HG02884 (cell line): ENCODE measurements around the gene SERPINA1.

Experiments used
- ATAC-seq: cut with Tn5 transposase; IDR thresholded peaks from one replicate; pipeline ENCODE4 v1.9.1; 2021; ENCODE audit warnings: mild to moderate bottlenecking, moderate library complexity; ENCODE audit not compliant: unreplicated experiment

The SERPINA1 gene

DNA sequence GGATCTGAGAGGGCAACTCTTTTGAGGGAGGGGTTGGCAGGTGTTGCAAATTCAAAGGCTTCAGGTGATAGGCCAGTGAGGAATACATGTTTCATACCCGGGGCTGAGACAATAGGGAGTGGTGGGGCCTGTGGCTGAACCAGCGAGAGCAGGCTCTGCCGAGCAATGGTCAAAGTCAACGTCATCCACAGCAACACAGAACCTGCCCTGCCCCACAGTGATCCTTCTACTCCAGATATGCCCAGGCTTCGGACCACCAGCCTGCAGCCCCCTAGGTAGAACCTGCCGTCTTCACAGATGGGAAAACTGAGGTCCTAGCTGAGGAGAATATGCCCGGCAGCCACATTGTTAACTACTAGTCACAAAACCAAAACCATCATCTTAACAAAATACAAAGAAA is 4.1 kb downstream of the SERPINA1 start:
- ATAC-seq: no peak

DNA sequence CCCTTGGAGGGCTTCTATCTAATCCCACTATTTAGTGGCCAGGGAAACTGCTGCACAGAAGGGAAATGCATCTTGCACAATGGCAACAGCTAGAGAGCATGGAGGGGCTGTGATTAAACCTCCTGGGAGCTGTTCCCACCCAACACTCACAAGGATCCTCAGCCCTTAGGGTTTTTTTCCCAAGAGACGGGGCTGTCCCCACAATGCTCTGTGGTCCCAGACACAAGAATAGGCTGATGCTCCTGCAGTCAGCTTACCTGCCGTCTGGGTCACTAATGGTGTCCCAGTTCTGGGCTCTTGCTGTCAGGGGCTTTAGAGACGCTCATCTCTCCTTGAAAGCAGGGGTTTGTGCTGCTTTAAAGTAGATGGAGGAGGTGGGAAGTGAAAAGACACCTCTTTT is 4.6 kb downstream of the SERPINA1 start:
- no peak for ATAC-seq

DNA sequence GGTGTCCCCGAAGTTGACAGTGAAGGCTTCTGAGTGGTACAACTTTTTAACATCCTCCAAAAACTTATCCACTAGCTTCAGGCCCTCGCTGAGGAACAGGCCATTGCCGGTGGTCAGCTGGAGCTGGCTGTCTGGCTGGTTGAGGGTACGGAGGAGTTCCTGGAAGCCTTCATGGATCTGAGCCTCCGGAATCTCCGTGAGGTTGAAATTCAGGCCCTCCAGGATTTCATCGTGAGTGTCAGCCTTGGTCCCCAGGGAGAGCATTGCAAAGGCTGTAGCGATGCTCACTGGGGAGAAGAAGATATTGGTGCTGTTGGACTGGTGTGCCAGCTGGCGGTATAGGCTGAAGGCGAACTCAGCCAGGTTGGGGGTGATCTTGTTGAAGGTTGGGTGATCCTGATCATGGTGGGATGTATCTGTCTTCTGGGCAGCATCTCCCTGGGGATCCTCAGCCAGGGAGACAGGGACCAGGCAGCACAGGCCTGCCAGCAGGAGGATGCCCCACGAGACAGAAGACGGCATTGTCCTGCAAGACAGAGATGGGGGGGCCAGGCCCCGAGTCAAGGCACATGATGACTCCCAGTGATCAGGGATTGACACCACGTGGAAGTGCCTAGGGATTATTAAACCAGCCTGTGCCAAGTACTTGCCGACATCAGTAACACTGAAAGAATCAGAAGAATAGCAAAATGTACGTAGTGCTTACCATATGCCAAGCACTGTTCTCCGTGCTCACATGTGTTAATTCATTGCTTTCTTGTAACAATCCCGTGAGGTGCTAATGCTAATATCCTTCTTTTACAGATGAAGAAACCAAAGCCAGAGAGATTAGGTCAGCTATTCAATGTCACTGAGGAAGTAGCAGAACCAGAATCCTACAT is 5.4 kb downstream of the SERPINA1 start:
- ATAC-seq: no peak

DNA sequence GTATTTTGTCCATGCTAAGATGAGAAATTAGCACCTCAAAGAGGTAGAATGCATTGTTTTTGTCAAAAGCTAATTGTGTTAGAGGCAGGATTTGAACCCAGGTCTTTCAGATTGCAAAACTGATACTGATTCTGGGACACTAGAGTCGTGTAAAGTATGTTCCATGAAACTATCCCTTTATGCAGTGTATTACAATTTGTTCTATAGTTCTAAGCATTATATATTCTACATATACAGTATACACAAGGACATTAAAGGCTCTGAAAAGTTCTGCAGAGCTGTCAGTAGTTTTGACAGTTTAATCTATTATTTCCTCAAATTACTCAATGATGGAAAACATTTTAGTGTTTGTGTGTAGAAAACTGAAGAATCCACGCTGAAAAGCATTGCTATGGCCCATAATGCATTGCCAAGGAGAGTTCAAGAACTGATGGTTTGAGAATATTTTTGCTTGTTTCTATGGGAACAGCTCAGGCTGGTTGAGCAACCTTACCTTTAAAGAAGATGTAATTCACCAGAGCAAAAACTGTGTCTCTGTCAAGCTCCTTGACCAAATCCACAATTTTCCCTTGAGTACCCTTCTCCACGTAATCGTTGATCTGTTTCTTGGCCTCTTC is 6.2 kb downstream of the SERPINA1 start:
- ATAC-seq: no peak

DNA sequence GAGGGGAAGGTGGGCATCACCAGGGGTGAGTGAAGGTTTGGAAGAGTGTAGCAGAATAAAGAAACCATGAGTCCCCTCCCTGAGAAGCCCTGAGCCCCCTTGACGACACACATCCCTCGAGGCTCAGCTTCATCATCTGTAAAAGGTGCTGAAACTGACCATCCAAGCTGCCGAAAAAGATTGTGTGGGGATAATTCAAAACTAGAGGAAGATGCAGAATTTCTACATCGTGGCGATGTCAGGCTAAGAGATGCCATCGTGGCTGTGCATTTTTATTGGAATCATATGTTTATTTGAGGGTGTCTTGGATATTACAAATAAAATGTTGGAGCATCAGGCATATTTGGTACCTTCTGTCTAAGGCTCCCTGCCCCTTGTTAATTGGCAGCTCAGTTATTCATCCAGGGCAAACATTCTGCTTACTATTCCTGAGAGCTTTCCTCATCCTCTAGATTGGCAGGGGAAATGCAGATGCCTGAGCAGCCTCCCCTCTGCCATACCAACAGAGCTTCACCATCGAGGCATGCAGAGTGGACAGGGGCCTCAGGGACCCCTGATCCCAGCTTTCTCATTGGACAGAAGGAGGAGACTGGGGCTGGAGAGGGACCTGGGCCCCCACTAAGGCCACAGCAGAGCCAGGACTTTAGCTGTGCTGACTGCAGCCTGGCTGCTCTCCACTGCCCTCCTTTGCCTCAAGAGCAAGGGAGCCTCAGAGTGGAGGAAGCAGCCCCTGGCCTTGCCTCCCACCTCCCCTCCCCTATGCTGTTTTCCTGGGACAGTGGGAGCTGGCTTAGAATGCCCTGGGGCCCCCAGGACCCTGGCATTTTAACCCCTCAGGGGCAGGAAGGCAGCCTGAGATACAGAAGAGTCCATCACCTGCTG is 7.0 kb downstream of the SERPINA1 start:
- ATAC-seq: no peak

DNA sequence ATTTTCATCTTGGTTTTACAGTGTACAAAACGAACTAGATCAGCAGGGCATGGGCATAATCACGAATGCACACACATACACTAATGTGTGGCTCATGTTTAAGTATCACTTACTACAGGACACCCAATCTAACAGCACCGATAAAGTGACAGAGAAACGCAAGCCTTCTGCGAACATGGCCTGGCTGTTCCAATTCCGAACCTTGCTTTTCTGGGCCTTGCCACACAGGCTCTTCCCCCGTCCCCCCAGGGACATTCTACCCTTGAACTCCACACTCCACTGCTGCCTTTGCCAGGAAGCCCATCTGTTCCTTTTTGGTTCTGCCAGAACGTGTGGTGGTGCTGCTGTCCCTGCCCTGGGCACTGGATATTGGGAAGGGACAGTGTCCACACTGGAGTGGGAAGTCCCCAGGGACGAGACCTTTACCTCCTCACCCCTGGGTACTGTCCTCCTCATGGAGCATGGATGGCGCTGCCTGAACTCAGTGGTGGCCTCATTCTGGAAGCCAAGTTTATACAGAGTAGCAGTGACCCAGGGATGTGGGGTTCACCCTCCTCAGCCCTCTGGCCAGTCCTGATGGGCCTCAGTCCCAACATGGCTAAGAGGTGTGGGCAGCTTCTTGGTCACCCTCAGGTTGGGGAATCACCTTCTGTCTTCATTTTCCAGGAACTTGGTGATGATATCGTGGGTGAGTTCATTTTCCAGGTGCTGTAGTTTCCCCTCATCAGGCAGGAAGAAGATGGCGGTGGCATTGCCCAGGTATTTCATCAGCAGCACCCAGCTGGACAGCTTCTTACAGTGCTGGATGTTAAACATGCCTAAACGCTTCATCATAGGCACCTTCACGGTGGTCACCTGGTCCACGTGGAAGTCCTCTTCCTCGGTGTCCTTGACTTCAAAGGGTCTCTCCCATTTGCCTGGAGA is 7.9 kb downstream of the SERPINA1 start:
- ATAC-seq: no peak

DNA sequence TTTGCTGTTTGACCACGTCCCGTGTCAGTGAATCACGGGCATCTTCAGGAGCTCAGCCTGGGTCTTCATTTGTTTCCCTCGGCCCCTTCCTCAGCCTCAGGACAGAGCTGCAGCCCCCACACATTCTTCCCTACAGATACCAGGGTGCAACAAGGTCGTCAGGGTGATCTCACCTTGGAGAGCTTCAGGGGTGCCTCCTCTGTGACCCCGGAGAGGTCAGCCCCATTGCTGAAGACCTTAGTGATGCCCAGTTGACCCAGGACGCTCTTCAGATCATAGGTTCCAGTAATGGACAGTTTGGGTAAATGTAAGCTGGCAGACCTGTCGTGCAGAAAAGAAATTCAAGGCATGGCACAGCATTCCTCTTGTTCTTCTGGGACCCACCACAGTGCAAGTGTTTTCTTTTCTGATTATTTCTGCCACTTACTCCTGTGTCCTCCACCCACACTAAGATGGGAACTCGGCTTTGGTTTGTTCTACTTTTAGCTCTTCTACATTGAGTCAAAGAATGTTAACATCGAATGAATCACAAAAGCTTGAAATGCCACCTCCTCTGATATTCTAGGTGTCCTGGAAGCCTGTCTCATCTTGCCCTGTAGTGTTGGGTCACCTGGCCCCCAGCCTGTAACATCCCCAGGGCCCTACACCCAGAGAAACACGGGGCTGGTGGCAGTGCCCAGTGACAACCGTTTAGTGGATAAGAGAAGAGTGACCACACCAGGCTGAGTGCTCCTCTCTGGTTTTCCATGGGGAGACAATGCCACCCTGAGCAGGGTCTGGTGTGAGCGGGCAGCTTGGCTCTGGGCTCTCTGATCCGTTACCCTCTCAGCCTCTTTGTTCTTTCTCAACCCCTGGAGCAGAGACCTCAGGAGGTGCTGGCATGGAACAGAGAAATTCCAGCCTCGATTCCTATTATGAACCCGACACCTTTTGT is 8.8 kb downstream of the SERPINA1 start:
- no peak for ATAC-seq

DNA sequence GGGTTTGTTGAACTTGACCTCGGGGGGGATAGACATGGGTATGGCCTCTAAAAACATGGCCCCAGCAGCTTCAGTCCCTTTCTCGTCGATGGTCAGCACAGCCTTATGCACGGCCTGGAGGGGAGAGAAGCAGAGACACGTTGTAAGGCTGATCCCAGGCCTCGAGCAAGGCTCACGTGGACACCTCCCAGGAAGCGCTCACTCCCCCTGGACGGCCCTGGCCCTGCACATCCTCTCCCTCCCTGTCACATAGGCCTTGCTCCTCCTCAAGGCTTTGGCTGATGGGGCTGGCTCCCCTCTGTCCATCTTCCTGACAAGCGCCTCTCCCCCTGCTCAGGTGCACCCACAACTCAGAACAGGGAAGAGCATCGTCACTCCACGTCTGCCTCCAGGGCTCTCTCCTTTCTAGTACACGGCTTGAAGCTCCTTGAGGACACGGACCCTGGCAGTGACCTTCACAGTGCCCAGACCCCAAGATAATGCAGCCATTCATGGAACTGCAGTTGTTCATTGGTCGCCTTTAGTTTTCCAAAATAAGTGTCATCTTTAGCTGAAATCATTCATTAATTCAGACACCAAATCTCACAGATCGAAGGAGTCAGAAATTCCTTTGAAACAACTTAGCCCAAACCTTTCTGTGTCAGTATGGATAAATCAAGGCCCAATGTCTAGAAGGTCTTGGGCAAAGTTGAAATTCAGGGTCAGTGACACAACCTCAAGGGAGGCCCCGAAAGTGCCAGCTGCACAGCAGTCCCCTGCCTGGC is 9.7 kb downstream of the SERPINA1 start:
- no peak for ATAC-seq

DNA sequence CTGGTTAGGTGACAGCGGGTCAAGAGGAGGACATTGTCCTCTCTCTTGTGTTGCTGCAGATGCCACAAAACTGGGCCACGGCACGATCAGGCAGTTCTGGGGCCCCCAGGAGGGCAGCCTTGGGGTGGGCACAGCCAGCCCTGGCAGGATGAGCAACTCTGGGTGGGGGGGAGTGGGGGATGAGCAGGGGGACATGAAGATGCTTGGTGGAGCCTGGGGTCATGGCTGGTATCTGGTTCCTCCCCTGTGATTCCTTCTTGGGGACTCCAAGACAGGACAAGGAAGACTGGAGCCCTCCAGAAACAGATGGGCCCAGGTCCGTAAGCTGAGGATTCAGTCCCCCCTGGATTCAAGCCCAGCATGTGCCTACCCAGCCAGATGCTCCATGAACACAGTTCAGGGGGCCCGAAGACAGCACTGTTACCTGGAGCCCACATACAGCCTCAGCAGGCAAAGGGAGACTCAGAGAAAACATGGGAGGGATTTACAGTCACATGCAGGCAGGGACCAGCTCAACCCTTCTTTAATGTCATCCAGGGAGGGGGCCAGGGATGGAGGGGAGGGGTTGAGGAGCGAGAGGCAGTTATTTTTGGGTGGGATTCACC is 10.4 kb downstream of the SERPINA1 start:
- no peak for ATAC-seq

DNA sequence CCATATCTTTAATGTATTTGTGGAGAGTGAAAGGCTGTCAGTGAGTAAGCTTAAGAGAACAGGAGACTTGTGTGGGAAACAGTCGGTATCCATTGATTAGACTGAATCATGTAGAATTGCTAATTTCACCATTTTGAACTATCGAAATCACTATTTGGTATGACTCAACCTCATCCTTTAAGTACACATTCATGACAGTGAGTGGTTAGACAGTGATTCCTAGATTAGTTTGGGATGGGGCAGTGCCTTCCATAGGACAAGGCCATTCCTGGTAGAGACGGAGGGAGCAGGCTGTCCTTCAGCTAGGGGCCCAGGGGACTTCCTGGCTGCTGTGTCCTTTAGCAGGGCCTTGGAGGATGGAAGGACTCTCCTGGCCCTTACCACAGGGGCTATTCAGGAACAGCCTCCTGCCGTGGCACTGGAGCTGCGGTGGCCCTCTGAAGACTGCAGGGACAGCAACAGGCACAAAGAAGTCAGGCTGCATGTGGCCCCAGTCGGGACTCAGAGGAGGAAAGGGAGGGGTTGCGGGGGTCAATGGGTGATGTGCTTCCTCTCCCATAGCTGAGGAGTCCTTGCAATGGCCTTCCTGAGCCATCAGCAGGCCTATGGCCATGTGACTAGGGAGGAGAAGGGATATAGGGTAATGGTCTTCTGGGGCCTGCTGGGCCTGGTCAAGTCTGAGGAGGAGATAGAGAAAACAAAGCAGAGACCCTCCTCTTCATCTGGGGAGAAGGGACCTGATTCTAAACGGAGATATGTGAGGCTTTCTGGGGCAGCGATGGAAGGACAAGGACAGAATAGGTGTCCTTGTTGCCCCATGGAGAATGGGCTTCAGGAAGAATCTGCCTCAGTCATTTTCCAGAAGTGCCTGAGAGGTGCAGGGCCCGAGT is 11.2 kb downstream of the SERPINA1 start:
- no peak for ATAC-seq

DNA sequence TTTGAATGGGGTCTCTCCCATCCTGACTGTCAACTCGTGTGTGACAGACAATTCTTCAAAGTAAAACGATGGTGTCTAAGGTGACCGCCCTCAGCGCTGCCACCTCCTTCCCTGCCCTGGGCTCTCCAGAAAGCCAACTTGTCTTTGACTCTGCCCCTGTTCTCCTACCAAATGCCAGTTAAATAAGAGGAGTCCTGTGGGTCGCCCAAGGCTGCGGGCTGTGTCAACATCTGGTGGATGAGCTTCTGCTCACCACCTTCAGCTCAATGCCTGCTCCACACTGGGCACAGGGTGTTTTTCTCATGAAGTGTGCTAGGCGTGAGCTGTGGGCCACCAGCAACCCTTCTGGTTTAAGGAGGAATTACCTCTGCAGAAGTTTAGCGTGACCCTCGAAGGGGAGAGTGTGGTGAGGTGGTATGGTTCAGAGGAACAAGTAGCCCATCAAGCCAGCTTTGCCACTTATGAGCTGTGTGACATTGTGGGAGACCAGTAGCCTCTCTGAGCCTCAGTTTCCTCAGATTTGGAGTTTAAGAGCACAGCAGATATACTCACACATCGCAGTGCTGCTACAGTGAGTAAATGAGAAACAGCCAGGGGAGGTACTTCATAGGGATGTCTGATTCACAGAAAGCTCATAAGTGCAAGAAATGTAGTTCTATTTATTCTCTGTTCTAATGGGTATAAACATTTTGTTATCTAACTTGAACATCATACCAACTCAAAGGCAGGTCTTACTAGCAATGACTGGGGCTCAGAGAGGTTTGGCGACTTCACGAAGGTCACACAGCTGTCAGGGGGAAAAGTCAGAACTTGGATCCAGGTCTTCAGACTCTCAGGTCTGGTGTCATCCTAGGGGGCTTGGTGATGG is 12.1 kb downstream of the SERPINA1 start:
- ATAC-seq: no peak

DNA sequence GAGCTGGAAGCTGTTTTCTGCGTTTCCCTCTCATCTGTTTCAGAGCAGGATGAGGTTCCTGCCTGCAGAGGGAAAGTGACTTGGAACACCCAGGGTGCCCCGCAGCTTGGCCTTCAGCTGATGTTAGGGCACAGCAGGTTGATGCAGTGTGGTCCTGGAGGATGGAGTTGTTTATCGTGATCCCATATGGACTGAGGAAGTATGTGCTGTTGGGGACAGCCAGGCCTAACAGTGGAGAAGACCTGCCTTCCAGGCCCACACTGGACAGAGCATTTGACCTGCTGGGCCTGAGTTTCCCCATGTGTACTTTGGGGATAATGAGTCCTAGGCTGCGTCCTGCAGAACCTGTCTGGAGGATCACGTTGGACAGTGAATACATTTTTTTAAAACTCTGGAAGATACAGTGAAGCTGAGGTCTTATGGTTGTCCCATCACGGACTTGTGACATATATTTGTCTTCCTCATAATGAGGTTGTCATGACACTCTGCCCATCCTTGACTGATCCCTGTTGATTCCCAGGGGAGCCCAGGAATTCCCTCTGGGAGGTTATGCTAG is 12.8 kb downstream of the SERPINA1 start:
- no peak for ATAC-seq

DNA sequence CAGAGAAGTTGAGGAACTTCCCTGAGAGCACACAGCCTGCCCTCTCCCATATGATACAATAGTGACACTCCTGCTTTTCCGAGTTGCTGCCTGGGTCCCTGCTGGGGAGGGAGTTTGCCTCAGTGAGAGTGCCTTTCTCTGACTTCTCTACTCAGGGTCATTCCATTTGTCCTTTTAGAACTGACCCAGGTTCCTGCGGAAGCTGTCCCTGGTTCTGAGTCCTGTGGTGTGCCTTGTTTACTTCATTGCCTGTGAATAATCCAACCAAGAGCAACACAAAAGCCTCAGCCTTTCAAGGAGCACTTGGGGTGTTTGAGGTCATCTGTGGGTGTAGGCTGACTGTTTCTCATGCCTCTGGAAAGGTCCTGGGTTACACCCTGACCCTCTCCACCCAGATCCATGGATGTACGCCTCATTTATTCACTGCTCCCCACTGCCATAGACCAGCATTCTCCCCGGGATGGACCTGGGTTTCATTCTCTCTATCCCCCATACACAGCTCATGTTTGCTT is 13.6 kb downstream of the SERPINA1 start:
- ATAC-seq: no peak

DNA sequence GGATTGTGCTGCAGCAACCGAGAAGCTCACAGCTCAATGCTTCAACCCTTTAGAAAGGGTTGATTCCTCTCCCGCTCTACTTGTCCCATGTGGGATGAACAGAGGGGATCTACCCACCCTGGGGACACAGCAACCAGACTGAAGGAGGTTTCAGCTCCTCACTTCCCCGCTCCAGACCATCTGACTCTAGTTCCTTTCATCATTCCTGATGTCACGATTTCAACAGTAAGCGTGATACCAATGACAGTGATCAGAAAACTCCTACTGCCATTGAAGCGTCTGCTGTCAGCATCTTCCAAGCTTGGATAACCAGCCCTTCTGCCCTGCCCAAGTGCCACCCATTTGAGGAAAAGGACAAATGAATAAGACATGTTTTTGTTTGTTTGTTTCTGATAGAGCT is 14.3 kb downstream of the SERPINA1 start:
- ATAC-seq: no peak

DNA sequence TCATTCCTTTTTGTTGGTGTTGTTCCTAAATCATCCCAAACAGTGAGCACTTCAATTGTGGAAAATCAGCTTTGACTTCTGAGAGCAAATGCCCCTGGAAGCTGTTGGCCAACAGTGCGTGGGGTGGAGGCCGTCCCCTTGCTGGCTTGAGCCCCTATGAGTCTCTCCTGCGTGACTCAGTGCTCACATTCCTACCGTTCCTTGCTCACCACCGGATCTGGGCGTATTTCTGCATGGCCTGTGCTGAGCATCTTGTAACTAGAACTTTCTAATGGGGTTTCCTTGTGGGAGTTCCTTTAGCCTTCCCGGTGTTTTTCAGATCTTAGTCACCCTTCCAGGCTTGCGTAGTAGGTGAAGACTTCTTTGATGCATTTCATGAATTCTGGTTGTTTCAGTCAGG is 14.7 kb downstream of the SERPINA1 start:
- ATAC-seq: no peak
